HepG2 (cell line): ENCODE data around the gene TMEM190. TPM values are rescaled to one million over a fixed set of nuclear protein-coding genes. Genes with fewer than 3 reads are reported as not detected.
A peak's percentile ranks its signal among the peaks of the same experiment; 100 is the strongest.

Source experiments
- AGO2 ChIP-seq: fragments of 200-400 bp; formaldehyde crosslinking; optimal IDR thresholded peaks from 2 replicates; pipeline ENCODE3; 2017; ENCODE audit warnings: mild to moderate bottlenecking, low read depth, low read length, moderate library complexity
- ARID2 ChIP-seq: sonication (generic); formaldehyde crosslinking; IDR thresholded peaks from 2 replicates; pipeline ENCODE4 v1.8.1; 2022; ENCODE audit warnings: mild to moderate bottlenecking, missing genetic modification reagents, borderline replicate concordance
- TBX3 ChIP-seq: fragments of 450-650 bp; IDR thresholded peaks from 2 replicates; pipeline ENCODE4 v1.6.1; 2017; ENCODE audit warnings: antibody characterized with exemption, mild to moderate bottlenecking, inconsistent platforms, borderline replicate concordance
- polyA plus RNA-seq, 8 experiments: library from polyadenylated mRNA; depleted of rRNA in 3 of 8; stranded (reverse) in 7 of 8; unstranded in 1 of 8; fragments of >200 nt; fragmentation: Illumina TruSeq in 4 of 8; extraction: Trizol in 4 of 8; gene quantifications; 2 replicates each; pipeline versions ENCODE4 v1.2.1 to v1.2.3, GENCODE V29; 2011 to 2016; ENCODE audit warnings: low read depth in 4 of 8, missing spikeins in 1 of 8, mixed read lengths in 1 of 8; ENCODE audit not compliant: insufficient read depth in 1 of 8
- total RNA-seq, 5 experiments: library from RNA; depleted of rRNA; stranded (reverse); fragments of >200 nt; fragmentation: Illumina TruSeq; extraction: Trizol; gene quantifications; 2 replicates each; pipeline ENCODE4 v1.2.3, GENCODE V29; 2016; ENCODE audit warnings: low read depth in 1 of 5
- TF ChIP-seq, protein P1 (sequence below): sonication (generic); formaldehyde crosslinking; IDR thresholded peaks from 2 replicates; pipeline ENCODE4 v1.5.1; 2020; ENCODE audit warnings: mild to moderate bottlenecking, missing genetic modification reagents, moderate library complexity
- TF ChIP-seq, protein P2 (sequence below): fragments of 450-650 bp; IDR thresholded peaks from 2 replicates; pipeline ENCODE4 v1.6.1; 2017; ENCODE audit warnings: mild to moderate bottlenecking

The TMEM190 gene
- total and polyA plus RNA-seq, 2 of the 13 experiments (the other 11 are each of a cell fraction or from before 2014, with no cell fraction given) = 0.35 to 0.83 TPM

DNA sequence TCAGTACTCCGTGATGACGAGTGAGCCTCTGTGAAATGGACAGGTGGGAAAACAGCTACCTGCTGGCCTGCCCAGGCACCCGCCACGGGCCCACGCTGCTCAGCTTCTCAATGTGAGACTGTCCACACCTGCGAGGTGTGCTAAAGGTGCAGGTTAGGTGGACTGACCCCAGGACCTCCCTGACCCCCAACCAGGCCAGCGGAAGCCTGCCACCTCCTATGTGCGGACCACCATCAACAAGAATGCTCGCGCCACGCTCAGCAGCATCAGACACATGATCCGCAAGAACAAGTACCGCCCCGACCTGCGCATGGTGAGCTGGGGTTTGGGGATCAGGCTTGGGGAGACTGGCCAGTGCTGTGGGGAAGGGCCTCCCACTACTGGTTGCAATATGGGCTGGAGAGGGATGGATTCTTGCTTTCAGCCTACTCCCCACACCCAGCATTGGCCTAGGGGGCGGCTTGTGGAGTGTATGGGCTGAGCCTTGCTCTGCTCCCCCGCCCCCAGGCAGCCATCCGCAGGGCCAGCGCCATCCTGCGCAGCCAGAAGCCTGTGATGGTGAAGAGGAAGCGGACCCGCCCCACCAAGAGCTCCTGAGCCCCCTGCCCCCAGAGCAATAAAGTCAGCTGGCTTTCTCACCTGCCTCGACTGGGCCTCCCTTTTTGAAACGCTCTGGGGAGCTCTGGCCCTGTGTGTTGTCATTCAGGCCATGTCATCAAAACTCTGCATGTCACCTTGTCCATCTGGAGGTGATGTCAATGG lies 11.3 kb downstream of the TMEM190 start (continued):
- TF ChIP-seq, protein P1, sequence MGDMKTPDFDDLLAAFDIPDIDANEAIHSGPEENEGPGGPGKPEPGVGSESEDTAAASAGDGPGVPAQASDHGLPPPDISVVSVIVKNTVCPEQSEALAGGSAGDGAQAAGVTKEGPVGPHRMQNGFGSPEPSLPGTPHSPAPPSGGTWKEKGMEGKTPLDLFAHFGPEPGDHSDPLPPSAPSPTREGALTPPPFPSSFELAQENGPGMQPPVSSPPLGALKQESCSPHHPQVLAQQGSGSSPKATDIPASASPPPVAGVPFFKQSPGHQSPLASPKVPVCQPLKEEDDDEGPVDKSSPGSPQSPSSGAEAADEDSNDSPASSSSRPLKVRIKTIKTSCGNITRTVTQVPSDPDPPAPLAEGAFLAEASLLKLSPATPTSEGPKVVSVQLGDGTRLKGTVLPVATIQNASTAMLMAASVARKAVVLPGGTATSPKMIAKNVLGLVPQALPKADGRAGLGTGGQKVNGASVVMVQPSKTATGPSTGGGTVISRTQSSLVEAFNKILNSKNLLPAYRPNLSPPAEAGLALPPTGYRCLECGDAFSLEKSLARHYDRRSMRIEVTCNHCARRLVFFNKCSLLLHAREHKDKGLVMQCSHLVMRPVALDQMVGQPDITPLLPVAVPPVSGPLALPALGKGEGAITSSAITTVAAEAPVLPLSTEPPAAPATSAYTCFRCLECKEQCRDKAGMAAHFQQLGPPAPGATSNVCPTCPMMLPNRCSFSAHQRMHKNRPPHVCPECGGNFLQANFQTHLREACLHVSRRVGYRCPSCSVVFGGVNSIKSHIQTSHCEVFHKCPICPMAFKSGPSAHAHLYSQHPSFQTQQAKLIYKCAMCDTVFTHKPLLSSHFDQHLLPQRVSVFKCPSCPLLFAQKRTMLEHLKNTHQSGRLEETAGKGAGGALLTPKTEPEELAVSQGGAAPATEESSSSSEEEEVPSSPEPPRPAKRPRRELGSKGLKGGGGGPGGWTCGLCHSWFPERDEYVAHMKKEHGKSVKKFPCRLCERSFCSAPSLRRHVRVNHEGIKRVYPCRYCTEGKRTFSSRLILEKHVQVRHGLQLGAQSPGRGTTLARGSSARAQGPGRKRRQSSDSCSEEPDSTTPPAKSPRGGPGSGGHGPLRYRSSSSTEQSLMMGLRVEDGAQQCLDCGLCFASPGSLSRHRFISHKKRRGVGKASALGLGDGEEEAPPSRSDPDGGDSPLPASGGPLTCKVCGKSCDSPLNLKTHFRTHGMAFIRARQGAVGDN (CRISPR knock-in tag) = peak; percentile 8; the same call in 1 of the 2 replicates
- TF ChIP-seq AGO2 (peak; percentile 72), ARID2 (CRISPR knock-in tag) (peak; percentile 65; the same call in 1 of the 2 replicates), TBX3 (no peak)
- TF ChIP-seq, protein P2, sequence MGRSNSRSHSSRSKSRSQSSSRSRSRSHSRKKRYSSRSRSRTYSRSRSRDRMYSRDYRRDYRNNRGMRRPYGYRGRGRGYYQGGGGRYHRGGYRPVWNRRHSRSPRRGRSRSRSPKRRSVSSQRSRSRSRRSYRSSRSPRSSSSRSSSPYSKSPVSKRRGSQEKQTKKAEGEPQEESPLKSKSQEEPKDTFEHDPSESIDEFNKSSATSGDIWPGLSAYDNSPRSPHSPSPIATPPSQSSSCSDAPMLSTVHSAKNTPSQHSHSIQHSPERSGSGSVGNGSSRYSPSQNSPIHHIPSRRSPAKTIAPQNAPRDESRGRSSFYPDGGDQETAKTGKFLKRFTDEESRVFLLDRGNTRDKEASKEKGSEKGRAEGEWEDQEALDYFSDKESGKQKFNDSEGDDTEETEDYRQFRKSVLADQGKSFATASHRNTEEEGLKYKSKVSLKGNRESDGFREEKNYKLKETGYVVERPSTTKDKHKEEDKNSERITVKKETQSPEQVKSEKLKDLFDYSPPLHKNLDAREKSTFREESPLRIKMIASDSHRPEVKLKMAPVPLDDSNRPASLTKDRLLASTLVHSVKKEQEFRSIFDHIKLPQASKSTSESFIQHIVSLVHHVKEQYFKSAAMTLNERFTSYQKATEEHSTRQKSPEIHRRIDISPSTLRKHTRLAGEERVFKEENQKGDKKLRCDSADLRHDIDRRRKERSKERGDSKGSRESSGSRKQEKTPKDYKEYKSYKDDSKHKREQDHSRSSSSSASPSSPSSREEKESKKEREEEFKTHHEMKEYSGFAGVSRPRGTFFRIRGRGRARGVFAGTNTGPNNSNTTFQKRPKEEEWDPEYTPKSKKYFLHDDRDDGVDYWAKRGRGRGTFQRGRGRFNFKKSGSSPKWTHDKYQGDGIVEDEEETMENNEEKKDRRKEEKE = no peak
